OCI-LY3 (cell line): Measurements from ENCODE around the gene ACO1.

Experiments
- H2AFZ ChIP-seq: fragments of 200-600, 300-600 bp; shearing (Covaris generic); 2 replicates; pipeline ENCODE4 v1.6.0; 2014; ENCODE audit warnings: antibody characterized with exemption, low read depth, low read length
- H3K27ac ChIP-seq: fragments of 200-600, 300-600 bp; sonication (generic); 2 replicates; pipeline ENCODE4 v1.5.1; 2014; ENCODE audit warnings: mild to moderate bottlenecking, low read length, moderate library complexity, mixed read lengths
- H3K27me3 ChIP-seq: fragments of 200-600, 300-600 bp; sonication (generic); 2 replicates; pipeline ENCODE4 v1.6.1; 2014; ENCODE audit warnings: low read depth, low read length, mixed read lengths
- H3K36me3 ChIP-seq: fragments of 200-600, 300-600 bp; sonication (generic); replicated peaks from 2 replicates; pipeline ENCODE3; 2014; ENCODE audit warnings: low read depth, low read length, mixed read lengths
- H3K4me1 ChIP-seq: fragments of 300-600, 200-600 bp; sonication (generic); 2 replicates; pipeline ENCODE4 v1.6.1; 2014; ENCODE audit warnings: low read length, mixed read lengths
- H3K4me2 ChIP-seq: fragments of 200-600, 300-600 bp; sonication (generic); 2 replicates; pipeline ENCODE4 v1.6.1; 2014; ENCODE audit warnings: low read length, mixed read lengths
- H3K4me3 ChIP-seq: fragments of 300-600, 200-600 bp; sonication (generic); 2 replicates; pipeline ENCODE4 v1.5.1; 2014; ENCODE audit warnings: antibody characterized with exemption, mild to moderate bottlenecking, low read length, moderate library complexity
- H3K79me2 ChIP-seq: fragments of 300-600, 200-600 bp; shearing (Covaris generic); 2 replicates; pipeline ENCODE4 v1.6.1; 2014; ENCODE audit warnings: mild to moderate bottlenecking, low read length, mixed read lengths
- H3K9ac ChIP-seq: fragments of 300-600, 200-600 bp; shearing (Covaris generic); 2 replicates; pipeline ENCODE4 v1.6.0; 2014; ENCODE audit warnings: mild to moderate bottlenecking, low read length, moderate library complexity
- H3K9me3 ChIP-seq: fragments of 200-600, 300-600 bp; shearing (Covaris generic); 2 replicates; pipeline ENCODE4 v1.6.1; 2014; ENCODE audit warnings: low read length, mixed read lengths; ENCODE audit not compliant: insufficient read depth
- H4K20me1 ChIP-seq: fragments of 200-600, 300-600 bp; sonication (generic); 2 replicates; pipeline ENCODE4 v1.6.1; 2016; ENCODE audit warnings: low read length, mixed read lengths; ENCODE audit not compliant: insufficient read depth
- CTCF ChIP-seq: fragments of 200-600, 300-600 bp; sonication (generic); IDR thresholded peaks from 2 replicates; pipeline ENCODE4 v1.5.1; 2014; ENCODE audit warnings: antibody characterized with exemption, low read length, low read depth
- EZH2phosphoT487 ChIP-seq: fragments of 200-600 bp; shearing (Covaris generic); IDR thresholded peaks from 2 replicates; pipeline ENCODE4 v1.6.1; 2018; ENCODE audit warnings: antibody characterized with exemption, mixed run types, low read depth

Gene ACO1

DNA sequence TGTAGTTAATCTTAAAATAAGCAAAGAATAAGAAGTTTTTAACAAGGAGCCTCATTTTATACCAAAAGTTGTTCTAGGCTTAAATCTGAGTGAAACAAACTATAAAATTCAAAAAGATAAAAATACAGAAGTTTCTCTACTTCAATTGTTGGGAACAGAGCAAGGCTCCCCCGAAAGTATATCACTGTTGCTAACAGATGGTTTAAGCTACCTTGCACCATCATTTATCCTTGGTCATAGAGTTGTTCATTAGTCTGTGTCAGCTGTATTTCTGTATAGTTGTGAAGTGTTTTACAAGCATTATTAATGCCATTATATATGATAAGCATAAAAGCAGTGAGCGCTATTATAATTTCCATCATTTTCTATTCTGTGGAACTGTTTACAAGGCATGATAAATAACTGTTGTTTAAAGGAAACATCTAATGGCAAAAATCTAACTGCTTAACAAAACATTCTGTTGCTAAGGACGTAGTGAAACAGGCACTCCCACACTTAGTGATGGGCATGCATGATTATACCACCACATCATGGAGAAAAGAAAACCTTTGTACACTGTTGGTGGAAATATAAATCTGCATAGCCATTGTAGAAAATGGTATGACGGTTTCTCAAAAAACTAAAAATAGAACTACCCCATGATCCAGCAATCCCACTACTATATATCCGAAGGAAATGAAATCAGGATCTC, 23.3 kb upstream of the ACO1 start:
- no peak overlapping the region for H3K9ac ChIP-seq
- H2AFZ ChIP-seq = no peak overlapping the region
- no peak overlapping the region for H3K4me3 ChIP-seq
- no peaks in the 10 kb centered on the region for H3K9me3 ChIP-seq
- H3K36me3 ChIP-seq = no peaks in the 10 kb centered on the region
- no peak overlapping the region for H3K4me2 ChIP-seq
- no peaks in the 10 kb centered on the region for H3K4me1 ChIP-seq
- no peak overlapping the region for H3K27ac ChIP-seq
- TF ChIP-seq EZH2phosphoT487 = no peak
- no peak for TF ChIP-seq CTCF
- H3K27me3 ChIP-seq = no peaks in the 10 kb centered on the region
- H4K20me1 ChIP-seq = no peaks in the 10 kb centered on the region
- H3K79me2 ChIP-seq = no peaks in the 10 kb centered on the region

- Histone ChIP-seq H3K4me3 (no peak overlapping the region), H3K4me1 (no peaks in the 10 kb centered on the region), H3K27me3 (no peaks in the 10 kb centered on the region), H3K9ac (no peak overlapping the region), H3K4me2 (no peak overlapping the region), H3K9me3 (no peaks in the 10 kb centered on the region), H3K27ac (no peak overlapping the region), H2AFZ (no peak overlapping the region), H3K36me3 (no peaks in the 10 kb centered on the region), H4K20me1 (no peaks in the 10 kb centered on the region), H3K79me2 (no peaks in the 10 kb centered on the region)
- TF ChIP-seq EZH2phosphoT487 = no peak
- TF ChIP-seq CTCF = no peak
Observed at GRCh38 chr9:32371279-32371678, 13.2 kb upstream of the ACO1 start.

DNA sequence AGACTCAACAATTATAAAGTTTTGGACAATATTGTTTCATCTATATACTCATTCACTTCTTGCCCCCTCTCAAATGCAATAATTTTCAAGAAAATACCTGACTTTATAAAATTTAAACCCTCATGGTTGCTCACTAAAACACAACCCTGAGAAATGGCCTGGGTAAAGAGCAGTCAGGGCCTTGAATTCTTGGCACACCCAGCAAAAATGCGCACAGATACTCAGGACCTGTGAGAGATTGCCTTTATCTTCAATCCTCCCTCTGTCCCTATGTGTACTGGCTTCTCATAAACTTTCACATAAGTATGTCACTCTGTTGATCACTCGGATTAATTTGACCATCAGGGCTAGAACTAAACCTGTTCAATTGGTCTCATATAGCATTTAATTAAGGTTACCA, 12.8 kb upstream of the ACO1 start:
- Histone ChIP-seq H3K36me3 (no peaks in the 10 kb centered on the region), H3K4me3 (no peak overlapping the region), H3K4me1 (no peaks in the 10 kb centered on the region), H3K27me3 (no peaks in the 10 kb centered on the region), H3K9ac (no peak overlapping the region), H3K4me2 (no peak overlapping the region), H2AFZ (no peak overlapping the region), H3K79me2 (no peaks in the 10 kb centered on the region), H3K9me3 (no peaks in the 10 kb centered on the region), H4K20me1 (no peaks in the 10 kb centered on the region), H3K27ac (no peak overlapping the region)
- TF ChIP-seq EZH2phosphoT487 (no peak), CTCF (no peak)

GRCh38 chr9:32376285-32376684, 8.2 kb upstream of the ACO1 start:
- no peaks in the 10 kb centered on the region for H3K36me3 ChIP-seq
- no peak overlapping the region for H3K4me3 ChIP-seq
- H3K4me1 ChIP-seq = peaks cover 5% of the 10 kb centered on the region
- no peak overlapping the region for H3K4me2 ChIP-seq
- no peak overlapping the region for H3K27ac ChIP-seq
- no peak overlapping the region for H2AFZ ChIP-seq
- H3K9ac ChIP-seq = no peak overlapping the region
- no peaks in the 10 kb centered on the region for H4K20me1 ChIP-seq
- H3K79me2 ChIP-seq = no peaks in the 10 kb centered on the region
- TF ChIP-seq EZH2phosphoT487 = no peak
- TF ChIP-seq CTCF = no peak
- H3K9me3 ChIP-seq = no peaks in the 10 kb centered on the region
- peaks cover 16% of the 10 kb centered on the region for H3K27me3 ChIP-seq
